Dermis blood vessel endothelial cell (primary cell): ENCODE measurements around the gene BPIFA3. TPM values are rescaled to one million over a fixed set of nuclear protein-coding genes. Genes with fewer than 3 reads are reported as not detected.

ENCODE experiments used
- DNase-seq: peaks from one replicate; pipeline ENCODE4 v3.0.0; 2010
- total RNA-seq: library from RNA; depleted of rRNA; stranded (reverse); fragments of >200 nt; gene quantifications from 2 replicates; pipeline ENCODE4 v1.2.3, GENCODE V29; 2014

The BPIFA3 gene
- total RNA-seq, 1 donor from 2014 or later: not detected

DNA sequence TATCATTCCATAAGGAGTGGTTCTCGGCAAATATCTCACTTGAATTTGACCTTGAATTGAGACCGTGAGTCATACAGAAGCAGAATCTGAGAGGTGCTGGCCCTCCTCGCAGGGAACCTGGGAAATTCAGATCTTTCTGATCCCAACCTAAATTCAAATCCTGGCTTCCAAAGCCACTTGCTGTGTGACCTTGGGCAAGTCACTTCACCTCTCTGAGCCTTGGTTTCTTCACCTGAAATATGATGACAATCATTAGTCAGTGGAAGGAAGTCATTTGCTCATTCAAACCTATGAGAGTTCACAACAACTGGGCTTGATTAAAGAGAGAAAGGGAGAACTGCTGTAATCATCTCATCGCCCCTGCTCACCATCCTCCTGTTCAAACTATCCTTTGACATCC lies 7.2 kb downstream of the BPIFA3 start:
- DNase-seq: no peak

DNA sequence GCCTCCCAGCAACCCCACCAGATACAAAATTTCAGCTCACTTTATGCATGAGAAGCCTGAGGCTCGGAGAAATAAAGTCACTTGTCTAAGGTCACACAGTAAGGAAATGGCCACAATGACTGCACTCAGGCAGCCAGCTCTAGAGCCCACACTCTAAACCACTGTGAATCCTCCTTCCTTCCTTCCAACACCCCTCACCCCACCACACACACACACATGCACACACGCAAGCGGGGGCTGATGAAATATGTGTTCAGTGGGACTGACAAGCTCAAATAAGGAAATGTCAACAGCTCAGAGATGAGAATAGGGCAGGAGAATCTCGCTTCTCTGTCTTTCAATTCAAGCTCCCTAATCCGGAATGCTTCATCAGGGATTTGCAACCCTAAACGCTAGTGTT lies 12.7 kb downstream of the BPIFA3 start:
- DNase-seq: no peak

DNA sequence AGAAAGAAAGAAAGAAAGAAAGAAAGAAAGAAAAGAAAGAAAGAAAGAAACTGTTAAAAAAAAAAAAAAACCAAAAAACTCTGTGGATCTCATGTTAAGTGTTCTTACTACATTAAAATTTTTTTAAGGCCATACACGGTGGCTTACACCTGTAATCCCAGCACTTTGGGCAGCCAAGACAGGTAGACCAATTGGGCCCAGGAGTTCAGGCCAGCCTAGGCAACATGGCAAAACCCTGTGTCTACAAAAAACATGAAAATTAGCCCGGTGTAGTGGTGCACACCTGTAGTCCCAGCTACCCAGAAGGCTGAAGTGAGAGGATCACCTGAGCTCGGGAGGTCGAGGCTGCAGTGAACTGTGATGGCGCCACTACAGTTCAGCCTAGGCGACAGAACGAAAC lies 14.1 kb downstream of the BPIFA3 start:
- DNase-seq: no peak

DNA sequence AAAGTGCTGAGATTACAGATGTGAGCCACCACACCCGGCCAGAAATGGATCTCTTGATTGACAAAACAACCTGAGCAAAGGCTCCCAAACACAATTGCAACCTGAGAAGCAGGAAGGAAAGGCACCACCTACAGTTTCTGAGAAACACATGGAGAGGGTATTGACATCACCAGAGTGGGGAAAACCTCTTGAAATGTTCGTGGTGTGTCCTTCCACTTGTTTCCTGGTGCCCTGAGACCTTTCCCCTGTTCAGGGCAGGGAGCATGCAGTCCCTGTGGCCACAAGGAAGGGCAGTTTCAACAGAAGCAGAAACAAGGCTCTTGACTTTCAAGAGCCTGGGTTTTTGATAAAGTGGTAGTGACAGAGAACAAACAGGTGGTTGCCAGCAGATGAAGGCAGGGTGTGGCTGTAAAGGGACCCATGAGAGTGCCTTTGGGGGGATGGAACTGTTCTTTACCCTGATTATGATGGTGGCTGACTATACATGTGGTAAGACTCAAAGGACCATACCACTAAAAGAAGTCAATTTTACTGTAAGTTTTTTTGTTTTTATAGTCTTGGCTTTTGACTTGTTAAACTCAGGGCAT lies 15.4 kb downstream of the BPIFA3 start:
- no peak for DNase-seq

DNA sequence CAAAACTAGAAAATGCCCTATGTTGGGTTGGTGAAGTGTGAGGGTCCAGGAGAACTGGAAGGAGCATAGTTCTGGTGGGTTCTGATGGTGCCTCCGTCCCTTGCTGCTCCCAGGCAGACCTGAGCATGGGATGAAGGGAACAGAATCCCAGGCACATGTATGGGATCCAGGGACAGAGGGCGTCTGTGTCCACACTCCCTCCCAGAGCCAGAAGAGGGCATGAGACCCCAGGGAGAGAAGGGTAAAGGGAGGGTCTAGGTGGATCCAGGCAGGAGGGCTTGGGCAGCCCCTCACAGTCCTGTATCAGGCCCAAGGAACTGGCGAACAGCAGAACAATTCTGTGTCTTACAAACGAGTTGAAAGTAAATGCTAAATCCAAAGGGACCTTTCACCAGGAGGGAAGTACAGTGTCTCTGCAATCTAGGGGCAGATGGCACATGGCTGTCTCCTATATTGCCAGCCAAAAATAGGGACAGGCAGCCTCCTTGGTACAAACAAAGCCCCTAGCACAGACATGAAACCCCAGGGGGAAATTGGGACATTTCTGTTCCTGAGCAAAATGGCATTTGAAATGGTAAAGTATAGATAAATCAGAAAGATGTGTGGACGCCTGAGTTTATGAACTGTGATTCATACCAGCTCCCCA lies 16.1 kb downstream of the BPIFA3 start:
- no peak for DNase-seq

DNA sequence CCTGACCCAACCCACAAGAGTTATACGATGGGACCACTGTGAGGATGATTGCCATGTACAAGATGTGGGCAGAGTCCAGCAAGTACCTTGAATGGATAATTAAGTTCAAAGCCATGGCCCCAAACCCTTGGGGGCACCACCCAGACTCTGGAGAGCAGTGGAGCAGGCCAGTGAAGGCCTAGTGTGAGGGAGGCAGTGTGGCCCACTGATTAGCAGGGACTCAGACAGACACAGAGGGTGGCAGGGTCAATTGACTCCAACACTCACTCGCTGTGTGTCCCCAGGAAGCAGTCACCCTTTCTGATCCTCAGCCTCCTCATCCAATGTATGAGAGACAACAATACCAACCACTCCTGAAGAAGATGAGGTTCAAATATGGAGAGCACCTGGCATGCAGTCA lies 16.9 kb downstream of the BPIFA3 start:
- DNase-seq: no peak

DNA sequence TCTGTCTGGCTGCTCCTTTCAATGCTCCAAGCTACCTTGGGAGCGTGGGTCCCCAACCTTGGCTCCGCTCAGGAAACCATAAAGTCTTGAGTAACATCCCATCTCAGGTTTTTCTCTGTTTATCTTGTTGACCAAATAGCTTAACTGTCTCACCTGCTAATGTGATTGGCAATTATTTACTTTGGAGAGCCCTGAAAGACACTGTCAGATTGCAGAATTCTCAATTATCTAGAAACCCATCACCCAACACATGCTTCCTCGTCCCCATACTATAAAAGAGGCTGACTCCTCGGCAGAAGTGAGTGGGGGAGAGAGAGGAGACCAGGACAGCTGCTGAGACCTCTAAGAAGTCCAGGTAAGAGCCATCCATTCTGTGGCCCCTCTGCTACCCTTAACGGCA lies 18.5 kb downstream of the BPIFA3 start, which contains the start of gene BPIFA1:
TSS of gene BPIFA1 (plus strand) at position 301 of the 400 bp plus-strand sequence. CDS start 1,716 bp downstream, outside the sequence.
- no peak for DNase-seq

DNA sequence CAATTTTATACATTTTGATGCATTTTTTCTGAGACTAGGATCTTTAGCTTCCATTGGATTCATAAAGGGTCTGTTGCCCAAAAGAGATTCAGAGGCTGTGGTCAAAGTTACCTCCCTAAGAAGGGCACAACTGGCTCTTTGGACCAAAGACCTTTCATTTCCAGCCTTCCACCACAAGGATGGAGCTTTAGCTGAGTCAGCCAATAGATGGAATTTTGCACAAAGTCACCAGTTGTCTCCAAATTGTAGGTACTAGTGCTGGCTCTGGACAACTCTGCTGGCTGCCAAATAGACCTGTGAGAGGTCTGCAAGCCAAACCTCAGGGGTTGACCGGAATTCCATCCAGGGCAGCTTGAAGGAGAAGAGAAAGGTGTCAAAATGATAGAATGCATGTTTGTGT lies 19.2 kb downstream of the BPIFA3 start:
- no peak for DNase-seq

DNA sequence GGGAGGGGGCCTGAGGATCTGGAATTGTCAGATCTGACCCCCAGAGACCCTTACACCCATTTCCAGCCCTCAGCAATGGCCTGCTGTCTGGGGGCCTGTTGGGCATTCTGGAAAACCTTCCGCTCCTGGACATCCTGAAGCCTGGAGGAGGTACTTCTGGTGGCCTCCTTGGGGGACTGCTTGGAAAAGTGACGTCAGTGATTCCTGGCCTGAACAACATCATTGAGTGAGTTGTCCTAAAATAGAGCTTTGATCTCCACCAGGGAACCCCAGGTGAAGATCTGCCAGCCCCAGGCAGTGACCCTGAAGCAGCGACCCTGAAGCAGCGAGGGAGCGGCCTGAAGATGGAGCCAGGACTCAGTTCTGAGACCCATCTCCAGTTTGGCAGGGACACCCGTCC lies 20.8 kb downstream of the BPIFA3 start:
- DNase-seq: no peak

DNA sequence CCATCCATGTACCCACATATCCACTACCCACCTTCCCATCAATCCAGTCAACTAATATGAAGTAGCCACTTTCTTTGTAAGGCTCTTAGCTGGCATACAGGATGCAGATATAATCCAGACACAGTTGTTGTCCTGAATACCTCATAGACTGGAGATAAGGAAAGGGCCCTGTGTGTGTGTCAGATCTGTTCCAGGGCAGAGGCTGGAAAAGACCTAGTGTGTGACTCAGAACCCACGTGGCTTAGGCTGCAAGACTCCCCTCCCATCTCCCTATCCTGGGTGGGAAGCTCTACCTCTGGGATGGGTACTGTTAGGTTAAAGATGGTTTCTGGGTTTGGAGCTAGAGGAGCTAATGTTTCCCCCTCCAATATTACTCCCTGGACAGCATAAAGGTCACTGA lies 22.3 kb downstream of the BPIFA3 start:
- DNase-seq: no peak

DNA sequence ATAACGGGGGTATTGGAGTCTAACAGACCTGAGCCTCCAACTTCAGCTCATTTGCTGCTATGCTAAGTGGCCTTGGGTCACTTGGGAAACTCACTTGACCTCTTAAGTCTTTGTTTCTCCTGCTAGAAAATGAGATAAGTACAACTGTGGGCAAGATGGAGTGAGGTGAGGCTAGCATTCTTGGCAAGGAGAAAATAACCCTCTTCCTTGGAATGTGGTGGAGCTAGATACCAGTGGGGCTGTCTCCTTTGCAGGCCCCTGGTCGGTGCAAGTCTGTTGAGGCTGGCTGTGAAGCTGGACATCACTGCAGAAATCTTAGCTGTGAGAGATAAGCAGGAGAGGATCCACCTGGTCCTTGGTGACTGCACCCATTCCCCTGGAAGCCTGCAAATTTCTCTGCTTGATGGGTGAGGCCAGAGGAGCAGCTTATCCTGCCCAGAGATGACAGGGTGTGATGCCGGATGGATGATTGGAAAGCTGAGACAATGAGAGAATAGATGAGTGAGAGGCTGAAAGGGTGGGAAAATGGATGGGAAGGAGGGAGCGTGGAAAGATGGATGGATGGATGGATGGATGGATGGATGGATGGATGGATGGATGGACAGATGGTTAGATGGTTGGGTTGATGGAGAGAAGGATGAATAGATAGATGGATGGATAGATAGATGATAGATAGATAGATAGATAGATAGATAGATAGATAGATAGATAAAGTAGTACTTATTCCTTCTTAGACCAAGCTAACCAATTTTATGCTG lies 23.0 kb downstream of the BPIFA3 start:
- DNase-seq: no peak

DNA sequence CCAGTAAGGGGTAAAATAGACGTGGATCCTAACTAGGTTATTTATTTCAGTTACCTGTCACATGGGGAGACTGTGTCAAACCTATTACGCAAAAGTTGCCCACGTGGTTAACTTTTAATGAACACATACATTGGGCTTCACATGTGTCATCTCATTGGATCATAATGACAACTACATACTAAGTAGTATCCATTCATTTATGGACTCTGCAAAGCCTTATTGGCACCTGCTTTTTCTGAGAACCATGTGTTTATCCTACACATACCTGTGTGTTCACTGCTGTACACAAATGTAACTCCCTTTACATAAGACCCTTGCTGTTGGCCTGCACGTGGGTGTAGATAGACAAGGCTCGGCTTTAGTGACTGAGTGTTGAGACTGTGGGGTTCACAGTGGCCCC lies 23.8 kb downstream of the BPIFA3 start:
- no peak for DNase-seq

DNA sequence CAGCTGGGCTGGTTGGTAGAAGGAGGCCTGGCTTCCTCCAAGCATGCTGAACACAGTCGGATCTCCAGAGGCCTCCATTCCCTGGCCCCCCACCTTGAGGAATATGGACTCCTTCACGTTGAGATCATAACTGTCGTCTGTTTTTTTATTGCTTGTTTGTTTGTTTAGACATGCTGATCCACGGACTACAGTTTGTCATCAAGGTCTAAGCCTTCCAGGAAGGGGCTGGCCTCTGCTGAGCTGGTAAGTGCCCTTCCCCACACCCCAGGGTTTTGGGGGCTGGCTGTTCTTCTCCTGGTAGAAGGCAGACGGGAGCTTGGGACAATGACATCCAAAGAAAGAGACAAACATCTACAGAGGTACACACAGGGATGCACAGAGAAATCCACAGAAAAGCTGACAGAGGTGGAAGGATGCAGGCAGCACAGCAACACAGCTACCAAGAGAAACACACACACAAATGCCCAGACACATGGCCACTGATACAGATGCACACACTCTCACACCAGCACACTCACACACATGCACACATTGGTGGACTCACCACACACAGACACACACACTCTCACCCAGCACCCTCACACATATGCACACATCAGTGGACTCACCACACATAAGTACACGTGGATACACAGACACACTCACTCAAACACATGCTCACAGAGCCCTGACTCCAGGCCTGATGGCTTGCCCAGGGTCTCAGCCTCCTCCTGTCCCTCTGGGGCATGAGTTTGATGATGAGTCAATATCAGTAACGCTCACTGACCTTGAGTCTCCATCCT lies 25.4 kb downstream of the BPIFA3 start:
- no peak for DNase-seq

DNA sequence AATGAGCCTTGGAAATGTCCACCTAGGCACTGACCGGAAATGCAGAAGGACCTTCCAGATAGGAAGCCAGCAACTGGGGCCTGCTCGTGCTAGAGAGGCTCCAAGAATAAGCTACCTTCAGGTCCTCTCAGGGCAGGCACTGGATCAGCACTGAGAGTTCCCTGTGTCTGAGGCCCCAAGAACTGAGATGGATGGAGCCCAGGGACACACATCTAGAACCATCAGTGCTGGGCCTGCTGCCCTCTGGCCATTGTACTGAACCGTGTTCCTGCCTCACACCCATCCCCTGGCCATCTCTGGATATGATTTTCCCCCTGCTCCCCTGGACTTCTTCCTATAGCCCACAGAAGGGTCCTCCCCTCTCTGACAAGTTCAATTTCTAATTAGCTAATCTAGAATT lies 28.9 kb downstream of the BPIFA3 start:
- DNase-seq: no peak

DNA sequence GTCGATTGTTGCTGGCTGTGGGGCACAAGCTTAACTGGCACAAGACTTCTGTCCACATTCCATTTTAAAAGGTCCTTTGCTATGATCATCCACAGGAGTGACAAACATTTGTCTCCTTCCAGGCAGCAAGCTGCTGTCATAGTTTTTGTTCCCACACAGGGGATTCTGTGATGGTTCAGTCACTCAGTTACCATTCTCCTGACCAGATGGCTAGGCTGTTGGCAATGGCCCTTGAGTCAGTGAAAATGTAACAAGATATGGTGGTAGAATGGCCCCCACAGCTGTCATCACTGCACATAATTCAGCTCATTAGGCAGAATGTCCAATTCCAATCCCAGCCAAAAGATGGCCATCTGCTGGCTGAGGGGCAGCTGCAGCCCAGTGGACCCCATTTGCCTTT lies 32.3 kb downstream of the BPIFA3 start:
- no peak for DNase-seq

DNA sequence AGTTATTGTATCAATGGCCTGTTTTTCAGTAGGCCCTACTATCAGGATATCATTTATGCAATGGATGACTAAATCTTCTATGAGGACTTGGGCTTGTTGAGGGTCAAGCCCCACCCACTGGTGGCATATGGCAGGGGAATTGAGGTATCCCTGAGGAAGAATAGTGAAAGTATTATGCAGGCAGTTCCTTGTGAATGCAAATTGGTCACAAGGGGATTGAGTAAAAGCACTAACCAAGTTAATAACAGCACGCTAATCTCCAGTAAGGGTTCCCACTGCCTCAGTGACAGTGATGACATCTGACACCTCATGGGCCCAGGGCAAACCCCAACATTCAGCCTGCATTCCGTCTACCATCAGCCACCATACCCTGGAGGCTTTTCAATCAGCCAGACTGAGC lies 33.5 kb downstream of the BPIFA3 start:
- no peak for DNase-seq

DNA sequence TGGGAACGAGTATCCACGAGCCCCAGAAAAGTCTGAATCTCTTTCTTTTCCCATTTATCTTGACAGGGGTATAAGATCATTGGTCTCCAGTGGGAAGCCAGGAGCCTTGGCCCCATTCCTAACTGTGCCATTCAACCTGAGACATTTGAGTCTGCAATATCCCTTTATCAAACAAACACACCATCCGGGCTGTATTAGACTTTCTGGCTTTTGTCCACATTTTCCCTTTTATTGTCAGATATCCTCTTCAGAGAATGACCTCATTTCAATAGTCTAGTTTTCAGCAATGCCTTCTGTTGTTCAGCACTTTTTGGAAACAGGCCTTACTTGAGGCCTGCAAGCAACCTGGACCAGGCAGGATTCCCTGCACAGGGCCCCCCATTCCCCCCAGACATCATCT lies 34.3 kb downstream of the BPIFA3 start:
- peak; percentile 11 for DNase-seq

DNA sequence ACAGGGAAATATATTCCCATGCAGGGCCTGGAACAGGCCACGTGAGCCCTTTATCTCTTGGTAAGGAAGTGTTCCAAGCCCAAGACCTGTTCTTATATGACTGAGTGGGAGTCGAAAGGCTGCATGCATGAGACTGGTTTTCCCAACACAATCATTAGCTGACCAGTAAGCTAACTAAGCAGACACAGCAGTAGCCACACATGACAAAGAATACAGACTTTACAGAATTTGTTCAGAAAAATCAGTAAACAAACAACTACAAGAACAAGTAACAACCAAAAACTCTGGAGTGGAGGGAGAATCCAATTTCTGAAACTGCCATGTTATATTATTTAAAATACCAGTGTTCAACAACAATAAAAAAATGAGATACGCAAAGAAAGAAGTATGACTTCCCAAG lies 35.3 kb downstream of the BPIFA3 start:
- no peak for DNase-seq

DNA sequence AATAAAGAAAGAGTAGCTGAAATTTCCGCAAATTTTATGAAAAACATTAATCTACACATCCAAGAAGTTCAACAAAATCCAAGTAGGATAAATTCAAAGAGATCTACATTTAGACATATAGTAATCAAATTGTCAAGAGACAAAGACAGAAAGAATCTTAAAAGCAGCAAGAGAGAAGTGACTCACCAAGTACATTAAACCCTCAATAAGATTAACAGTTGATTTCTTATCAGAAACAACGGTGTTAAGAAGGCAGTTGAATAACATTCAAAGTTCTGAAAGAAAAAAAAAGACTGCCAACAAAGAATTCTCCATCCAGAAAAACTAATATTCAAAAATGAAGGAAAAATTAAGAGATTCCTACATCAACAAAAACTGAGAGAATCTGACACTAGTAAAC lies 37.9 kb downstream of the BPIFA3 start:
- DNase-seq: no peak

DNA sequence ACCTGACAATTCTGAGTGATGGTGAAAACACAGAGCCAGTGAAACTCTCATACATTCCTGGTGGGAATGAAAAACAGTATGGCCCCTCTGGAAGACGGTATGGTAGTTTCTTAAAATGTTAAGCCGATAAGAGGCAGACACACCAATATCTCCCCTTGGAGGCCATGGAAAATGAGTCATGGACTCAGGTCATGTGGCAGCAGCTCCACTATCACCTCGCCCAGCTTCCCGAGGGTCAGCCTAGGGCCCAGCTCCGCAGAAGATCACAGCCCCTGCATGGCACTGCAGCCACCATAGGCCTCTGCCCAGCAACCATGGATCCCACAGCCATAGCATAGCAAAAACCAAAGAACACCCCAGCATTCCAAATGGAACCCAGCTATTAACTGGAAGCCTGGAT lies 40.1 kb downstream of the BPIFA3 start:
- no peak for DNase-seq

DNA sequence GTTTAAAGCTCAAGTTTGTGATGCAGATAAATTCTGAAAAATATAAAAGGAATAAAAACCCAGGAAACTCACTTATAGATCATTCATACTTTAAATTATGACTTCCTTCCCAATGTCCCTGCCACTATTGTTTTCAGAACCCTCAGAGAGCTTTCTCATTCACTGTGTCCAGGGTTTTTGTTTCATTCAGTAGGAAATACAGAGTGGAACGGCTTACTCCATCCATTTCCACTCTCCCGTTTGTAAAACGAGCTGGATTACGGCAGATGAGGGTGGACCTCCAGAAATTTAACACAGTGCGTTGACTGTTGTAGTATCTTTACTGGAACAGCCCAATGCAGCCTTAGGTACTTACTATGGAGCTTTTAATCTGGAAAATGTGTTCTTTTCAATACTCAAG lies 42.2 kb downstream of the BPIFA3 start:
- no peak for DNase-seq

DNA sequence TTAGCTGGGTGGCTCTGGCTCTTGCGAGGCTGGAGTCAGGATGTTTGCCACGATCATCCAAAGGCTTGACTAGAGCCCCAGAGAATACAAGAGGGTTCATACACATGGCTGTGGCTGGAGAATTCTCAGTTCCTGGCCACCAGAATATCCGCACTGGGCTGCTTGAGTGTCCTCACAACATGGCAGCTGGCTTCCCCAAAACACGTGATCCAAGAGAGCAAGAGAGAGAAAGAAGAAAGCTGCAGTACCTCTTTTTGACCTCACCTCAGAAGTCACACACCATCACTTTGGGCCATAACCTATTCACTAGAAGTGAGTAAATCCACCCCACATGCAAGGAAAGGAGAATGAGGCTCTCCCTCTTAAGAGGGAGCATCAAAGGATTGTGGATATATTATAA lies 44.3 kb downstream of the BPIFA3 start:
- DNase-seq: no peak

DNA sequence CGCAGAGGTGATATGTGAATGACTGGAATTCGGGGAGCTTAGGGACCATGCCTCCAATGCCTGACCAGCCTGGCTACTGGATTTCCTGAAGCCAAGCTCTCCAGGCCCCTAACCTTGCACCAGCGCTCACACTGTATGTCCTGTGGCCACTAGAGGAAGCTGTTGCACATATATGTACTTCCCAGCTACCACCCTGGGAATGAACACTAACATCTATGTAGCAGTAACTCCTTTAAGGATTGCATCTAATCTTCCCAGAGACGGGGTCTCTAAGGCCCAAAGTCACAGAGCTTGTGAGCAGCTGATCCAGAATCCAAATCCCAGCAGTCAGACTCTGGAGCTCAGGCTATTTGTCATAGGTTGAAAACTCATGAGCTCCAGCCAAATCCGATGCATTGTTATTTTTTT lies 45.5 kb downstream of the BPIFA3 start:
- DNase-seq: peak; percentile 68
